GM10266 (cell line): ENCODE measurements around the gene IL1RAP.

ENCODE experiments used
- DNase-seq: peaks from one replicate; pipeline ENCODE4 v3.0.0; 2012; ENCODE audit errors: extremely low spot score
- TF ChIP-seq, protein P1 (sequence below): IDR thresholded peaks from 2 replicates; pipeline ENCODE4 v1.5.1; 2012; ENCODE audit warnings: mild to moderate bottlenecking, low read depth; ENCODE audit not compliant: control insufficient read depth, insufficient read depth; ENCODE audit errors: missing control alignments

The IL1RAP gene

DNA sequence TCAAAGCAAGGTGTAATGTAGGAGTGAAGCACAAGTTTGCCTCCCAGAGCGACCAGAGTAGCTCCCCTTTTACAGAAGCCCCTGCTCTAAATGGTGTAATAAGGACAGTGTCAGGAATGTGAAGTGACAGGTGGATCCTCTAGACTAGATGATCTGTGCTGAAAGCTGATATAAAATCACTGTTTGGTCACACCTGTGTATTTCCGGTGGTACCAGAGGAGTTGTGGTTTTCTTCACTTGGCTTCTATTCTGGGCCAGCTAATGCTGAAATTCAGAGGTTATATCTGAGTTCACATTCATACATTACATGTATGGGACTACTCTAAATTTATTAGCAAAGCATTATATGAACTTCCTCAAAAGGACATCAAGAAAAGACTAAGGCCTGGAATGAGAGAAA is 117.4 kb downstream of the IL1RAP start:
- no peak for DNase-seq
- TF ChIP-seq, protein P1, sequence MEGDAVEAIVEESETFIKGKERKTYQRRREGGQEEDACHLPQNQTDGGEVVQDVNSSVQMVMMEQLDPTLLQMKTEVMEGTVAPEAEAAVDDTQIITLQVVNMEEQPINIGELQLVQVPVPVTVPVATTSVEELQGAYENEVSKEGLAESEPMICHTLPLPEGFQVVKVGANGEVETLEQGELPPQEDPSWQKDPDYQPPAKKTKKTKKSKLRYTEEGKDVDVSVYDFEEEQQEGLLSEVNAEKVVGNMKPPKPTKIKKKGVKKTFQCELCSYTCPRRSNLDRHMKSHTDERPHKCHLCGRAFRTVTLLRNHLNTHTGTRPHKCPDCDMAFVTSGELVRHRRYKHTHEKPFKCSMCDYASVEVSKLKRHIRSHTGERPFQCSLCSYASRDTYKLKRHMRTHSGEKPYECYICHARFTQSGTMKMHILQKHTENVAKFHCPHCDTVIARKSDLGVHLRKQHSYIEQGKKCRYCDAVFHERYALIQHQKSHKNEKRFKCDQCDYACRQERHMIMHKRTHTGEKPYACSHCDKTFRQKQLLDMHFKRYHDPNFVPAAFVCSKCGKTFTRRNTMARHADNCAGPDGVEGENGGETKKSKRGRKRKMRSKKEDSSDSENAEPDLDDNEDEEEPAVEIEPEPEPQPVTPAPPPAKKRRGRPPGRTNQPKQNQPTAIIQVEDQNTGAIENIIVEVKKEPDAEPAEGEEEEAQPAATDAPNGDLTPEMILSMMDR: no peak

- TF ChIP-seq, protein P1: no peak
- no peak for DNase-seq
These were observed 127.7 kb downstream of the IL1RAP start for GRCh38 chr3:190641564-190641963.

DNA sequence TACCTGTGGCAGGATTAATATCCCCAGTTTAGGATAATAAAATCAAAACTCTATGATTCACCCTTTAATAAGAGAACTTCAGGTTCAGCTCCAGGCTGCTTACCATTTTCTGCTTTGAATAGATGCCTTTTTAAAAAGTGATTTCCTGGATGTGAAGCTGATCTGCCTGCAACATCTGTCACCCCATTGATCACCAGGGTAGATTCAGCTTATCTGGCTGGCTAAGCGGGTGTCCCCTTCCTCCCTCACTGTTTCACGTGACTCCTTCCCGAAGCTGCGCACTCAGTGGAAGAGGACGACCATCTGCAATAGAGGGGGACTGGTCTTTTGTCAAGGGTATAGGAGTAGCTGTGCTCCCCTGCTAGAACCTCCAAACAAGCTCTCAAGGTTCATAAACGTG is 128.1 kb downstream of the IL1RAP start:
- TF ChIP-seq, protein P1: no peak
- no peak for DNase-seq

GRCh38 chr3:190644035-190644434 is 130.2 kb downstream of the IL1RAP start:
- TF ChIP-seq, protein P1: no peak

GRCh38 chr3:190644766-190645165 is 130.9 kb downstream of the IL1RAP start:
- DNase-seq: no peak
- TF ChIP-seq, protein P1: no peak

More at GRCh38 chr3:190644035-190644434, 130.2 kb downstream of the IL1RAP start:
- no peak for DNase-seq

DNA sequence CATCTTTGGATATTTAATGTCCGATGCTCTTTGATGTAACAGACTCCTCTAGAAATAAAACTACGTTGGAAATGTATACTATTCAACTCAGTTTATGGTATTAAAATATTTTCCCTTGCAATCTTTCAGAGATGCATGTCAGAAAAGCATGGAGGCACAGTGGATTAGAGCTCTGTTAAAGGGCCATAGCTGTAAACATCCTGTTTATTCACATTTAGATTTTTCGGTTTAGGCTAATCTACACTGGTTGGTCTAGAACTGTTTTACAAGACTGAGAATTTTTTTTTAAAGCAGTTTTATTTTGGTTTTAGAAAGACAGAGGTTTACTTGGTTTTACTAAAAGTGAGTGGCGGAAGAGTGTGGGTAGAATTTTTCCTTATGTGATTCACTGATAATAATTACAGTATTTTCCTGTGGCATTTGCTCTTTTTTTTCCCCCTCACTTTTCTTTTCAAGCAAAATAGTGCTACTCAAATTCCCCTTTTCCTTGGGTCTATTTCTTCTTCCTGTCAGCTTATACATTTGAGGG is 132.1 kb downstream of the IL1RAP start:
- TF ChIP-seq, protein P1: no peak
- DNase-seq: no peak

GRCh38 chr3:190646996-190647395 is 133.1 kb downstream of the IL1RAP start:
- DNase-seq: no peak
- TF ChIP-seq, protein P1: no peak
